Stimulated activated effector memory CD8-positive, alpha-beta T cell treated with anti-CD3 and anti-CD28 coated beads, Interleukin-12 subunit alpha, Interleukin-12 subunit beta, amount 100 ng/mL, for 72 hours (primary cell): ENCODE results near the gene HSPG2.
A peak's percentile ranks its signal among the peaks of the same experiment; 100 is the strongest.
"Not testable (repeated sequence)": the region's sequence is repeated elsewhere in the genome, so short reads cannot be mapped to it uniquely, and the experiment has no call there.

Experiments
- ATAC-seq: fragments of 150-1000 bp; cut with Tn5 transposase; 2 replicates; pipeline ENCODE4 v1.10.0; 2021
- DNase-seq, 2 donors: peaks; one replicate each; pipeline ENCODE4 v3.0.0; 2021 to 2022; ENCODE audit warnings: low spot score in 2 of 2
- H3K27ac Mint-ChIP-seq: one replicate; pipeline ENCODE4 v1.8.0; 2022; ENCODE audit warnings: mild to moderate bottlenecking, mixed read lengths
- H3K36me3 Mint-ChIP-seq: one replicate; pipeline ENCODE4 v1.8.0; 2022; ENCODE audit warnings: mild to moderate bottlenecking, mixed read lengths
- H3K4me1 Mint-ChIP-seq: one replicate; pipeline ENCODE4 v1.8.0; 2022; ENCODE audit warnings: mixed read lengths
- H3K4me3 Mint-ChIP-seq: one replicate; pipeline ENCODE4 v1.8.0; 2022; ENCODE audit warnings: mild to moderate bottlenecking, mixed read lengths
- H3K9me3 Mint-ChIP-seq: one replicate; pipeline ENCODE4 v1.8.0; 2022; ENCODE audit warnings: mixed read lengths

The HSPG2 gene

GRCh38 chr1:21930080-21930571 is 7.0 kb downstream of the HSPG2 start:
- no peak overlapping the region for H3K27ac Mint-ChIP-seq
- H3K9me3 Mint-ChIP-seq, result no peaks in the 10 kb centered on the region
- no peak overlapping the region for H3K4me3 Mint-ChIP-seq
- no peaks in the 10 kb centered on the region for H3K36me3 Mint-ChIP-seq
- ATAC-seq, result no peak
- DNase-seq, result no peak
- H3K4me1 Mint-ChIP-seq, result no peaks in the 10 kb centered on the region

DNA sequence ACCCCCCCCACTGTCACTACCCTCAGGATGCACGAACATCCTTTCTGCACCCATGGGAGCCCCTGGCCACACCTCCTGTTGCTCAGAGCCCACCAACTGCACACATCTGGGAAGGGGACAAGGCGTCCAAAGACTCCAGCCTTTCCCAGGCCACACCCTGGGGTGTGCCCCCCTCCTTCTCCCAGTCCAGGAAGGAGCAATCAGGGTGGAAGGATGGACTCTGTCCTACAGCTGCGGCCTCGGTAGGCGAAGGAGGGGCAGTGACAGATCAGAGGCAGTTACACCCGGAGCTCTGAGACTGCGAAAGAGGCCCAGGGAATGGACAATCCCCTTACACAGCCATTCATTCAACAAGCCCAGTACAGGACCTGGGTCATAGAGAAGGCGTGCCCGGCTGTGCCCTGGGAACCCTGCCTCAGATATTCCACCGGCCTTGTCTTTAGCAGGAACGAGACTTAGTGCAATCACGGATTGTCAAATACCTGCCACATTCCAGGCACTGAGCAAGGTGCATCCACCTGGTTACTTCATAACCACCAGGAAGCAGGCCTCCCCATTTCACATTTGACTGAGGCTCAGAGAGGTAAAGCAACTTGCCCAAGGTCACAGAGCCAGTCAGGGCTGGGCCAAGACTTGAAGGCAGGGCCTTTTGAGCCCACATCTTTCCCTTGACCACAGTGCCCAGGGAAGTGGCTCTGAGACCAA is 9.4 kb downstream of the HSPG2 start:
- no peaks in the 10 kb centered on the region for H3K36me3 Mint-ChIP-seq
- no peak overlapping the region for H3K27ac Mint-ChIP-seq
- no peaks in the 10 kb centered on the region for H3K9me3 Mint-ChIP-seq
- ATAC-seq, result no peak
- no peaks in the 10 kb centered on the region for H3K4me1 Mint-ChIP-seq
- DNase-seq, result no peak
- H3K4me3 Mint-ChIP-seq, result no peak overlapping the region

DNA sequence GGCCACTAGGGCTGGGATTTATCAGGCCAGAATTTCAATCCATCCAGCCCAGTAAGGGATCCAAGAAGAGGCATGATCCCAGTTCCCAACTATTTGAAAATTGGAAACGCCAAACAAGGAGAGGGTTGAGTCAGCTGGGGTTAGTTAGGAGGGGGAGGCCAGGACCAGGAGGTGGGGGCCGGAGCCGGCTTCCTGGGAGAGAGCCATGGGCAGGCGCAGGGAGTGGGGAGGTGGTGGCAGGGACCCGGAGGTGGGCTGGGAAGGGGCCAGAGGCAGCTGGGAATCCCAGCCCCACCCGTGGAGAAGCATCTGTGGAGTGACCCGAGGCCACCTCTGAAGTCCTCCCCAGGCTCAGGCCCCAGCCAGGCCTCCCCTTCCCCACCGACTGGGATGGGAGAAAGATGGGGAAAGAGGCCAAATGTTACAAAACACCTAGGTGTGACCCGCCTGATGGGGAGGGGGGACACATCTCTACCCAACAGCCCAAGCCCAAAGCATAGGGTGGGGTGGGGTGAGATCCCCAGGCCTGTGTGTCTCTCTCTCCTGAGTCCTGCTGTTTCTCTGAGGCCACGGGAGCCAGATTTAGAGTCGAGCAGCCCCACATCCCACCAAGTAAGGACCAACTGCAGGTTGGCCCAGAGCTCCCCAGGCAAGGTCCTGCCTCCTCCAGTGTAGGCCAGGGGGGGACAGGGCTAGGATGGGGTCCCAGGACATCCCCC is 10.1 kb downstream of the HSPG2 start:
- H3K9me3 Mint-ChIP-seq, result no peaks in the 10 kb centered on the region
- no peak overlapping the region for H3K27ac Mint-ChIP-seq
- peak; percentile 19 for ATAC-seq
- DNase-seq, result no peak
- no peaks in the 10 kb centered on the region for H3K36me3 Mint-ChIP-seq
- no peaks in the 10 kb centered on the region for H3K4me1 Mint-ChIP-seq
- no peak overlapping the region for H3K4me3 Mint-ChIP-seq

- Mint-ChIP-seq H3K4me3 (no peak overlapping the region), H3K4me1 (no peaks in the 10 kb centered on the region), H3K36me3 (no peaks in the 10 kb centered on the region), H3K9me3 (no peaks in the 10 kb centered on the region), H3K27ac (peak overlapping the region; percentile 70)
- ATAC-seq (no peak), DNase-seq (no peak)
These were observed 11.0 kb downstream of the HSPG2 start for GRCh38 chr1:21926065-21926464.

DNA sequence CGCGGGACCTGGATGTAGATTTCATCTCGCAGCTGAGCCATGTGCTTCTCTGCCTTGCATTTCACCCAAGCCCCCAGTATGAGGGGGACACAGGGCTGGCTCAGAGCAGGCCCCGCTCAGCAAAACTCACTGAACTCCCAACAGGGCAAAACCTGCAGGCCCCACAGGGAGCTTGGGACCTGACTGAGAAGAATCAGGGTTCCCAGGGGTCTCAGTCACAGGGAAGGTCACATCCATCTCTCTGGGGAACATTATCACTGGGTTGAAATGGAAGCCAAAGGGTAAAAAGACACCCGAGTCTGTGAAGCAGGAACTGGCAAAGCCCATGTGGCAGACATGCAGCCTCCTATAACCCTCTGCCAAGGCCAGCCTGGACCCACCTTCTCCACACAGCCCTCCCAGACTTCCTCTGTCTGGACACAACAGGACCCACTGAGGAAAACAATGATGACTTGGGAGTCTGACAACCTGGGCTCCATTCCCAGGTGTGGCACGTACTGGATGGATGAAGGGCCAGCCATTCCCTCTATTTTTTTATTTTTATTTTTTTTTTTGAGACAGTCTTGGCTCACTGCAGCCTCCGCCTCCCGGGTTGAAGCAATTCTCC is 11.7 kb downstream of the HSPG2 start:
- no peaks in the 10 kb centered on the region for H3K9me3 Mint-ChIP-seq
- H3K4me1 Mint-ChIP-seq, result no peaks in the 10 kb centered on the region
- ATAC-seq (no peak), DNase-seq (no peak)
- no peak overlapping the region for H3K4me3 Mint-ChIP-seq
- no peaks in the 10 kb centered on the region for H3K36me3 Mint-ChIP-seq
- H3K27ac Mint-ChIP-seq, result no peak overlapping the region

DNA sequence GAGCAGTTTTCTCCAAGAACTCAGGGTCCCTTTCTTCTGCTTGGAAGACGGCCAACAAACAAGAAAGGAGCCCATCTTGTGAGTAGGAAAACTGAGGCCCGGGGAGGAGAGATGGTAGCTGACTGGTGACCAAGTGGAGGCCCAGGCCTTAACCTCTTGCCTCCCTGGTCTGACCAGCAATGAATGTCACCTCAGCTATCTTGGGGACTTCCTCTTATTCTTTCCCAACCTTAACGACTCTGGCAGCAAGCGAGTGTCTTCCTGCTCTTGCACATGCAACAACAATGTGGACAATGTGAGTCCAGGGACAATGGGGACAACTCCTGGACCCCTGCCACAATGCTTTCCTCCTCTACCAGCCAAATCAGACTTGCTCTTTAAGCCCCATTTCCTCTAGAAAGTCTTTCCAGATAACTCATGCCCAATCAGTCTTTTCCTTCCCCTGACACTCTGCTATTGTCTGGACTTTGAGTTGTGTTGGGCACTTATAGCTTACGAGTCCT is 12.6 kb downstream of the HSPG2 start:
- ATAC-seq, result no peak
- no peaks in the 10 kb centered on the region for H3K4me1 Mint-ChIP-seq
- no peaks in the 10 kb centered on the region for H3K9me3 Mint-ChIP-seq
- H3K4me3 Mint-ChIP-seq, result no peak overlapping the region
- no peak for DNase-seq
- no peaks in the 10 kb centered on the region for H3K36me3 Mint-ChIP-seq
- H3K27ac Mint-ChIP-seq, result no peak overlapping the region

DNA sequence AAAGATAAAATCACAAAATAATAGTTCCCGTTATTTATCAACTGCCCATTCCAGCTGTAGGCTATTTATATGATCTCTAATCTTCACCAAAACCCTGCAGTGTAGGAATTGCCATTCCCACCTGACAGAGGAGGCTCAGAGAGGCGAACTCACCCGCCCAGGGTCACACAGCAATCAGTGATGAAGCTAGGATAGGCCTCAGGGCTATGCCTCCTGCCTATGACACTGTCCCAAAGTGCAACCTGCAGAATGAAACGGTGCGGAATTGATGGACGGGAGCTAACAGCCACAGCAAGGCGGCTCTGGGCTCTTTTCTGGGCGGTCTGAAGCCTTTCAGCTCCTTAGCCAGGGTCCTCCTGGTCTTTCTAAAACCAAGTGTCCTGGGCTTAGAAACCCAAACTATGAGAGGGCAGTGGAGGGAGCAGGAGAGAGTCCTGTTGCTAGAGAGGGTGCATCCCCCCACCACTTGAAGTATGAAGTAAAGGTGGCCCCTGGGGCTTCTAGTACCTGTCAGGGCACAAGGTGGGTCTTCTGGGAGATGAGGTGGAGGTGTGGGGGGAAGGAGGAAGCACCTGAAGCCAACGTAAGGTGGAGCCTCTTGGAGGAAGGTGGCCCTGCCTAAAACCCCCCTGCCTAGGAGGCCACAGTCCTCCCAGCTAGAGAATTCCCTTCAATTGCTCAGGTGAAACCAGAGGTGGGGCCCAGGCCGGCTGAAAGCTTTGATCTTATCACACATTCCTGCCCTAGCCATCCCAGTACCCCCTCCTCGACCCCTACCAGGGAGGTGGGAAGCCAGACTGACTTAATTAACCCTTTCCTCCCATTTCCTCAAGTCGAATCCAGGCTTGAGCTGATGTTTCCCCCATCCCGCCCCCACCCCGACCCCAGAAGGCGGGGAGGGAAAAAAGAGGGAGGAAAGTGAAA is 14.8 kb downstream of the HSPG2 start:
- ATAC-seq (no peak), DNase-seq (no peak)
- Mint-ChIP-seq H3K4me3 (no peak overlapping the region), H3K9me3 (no peaks in the 10 kb centered on the region), H3K27ac (no peak overlapping the region), H3K4me1 (no peaks in the 10 kb centered on the region), H3K36me3 (no peaks in the 10 kb centered on the region)

DNA sequence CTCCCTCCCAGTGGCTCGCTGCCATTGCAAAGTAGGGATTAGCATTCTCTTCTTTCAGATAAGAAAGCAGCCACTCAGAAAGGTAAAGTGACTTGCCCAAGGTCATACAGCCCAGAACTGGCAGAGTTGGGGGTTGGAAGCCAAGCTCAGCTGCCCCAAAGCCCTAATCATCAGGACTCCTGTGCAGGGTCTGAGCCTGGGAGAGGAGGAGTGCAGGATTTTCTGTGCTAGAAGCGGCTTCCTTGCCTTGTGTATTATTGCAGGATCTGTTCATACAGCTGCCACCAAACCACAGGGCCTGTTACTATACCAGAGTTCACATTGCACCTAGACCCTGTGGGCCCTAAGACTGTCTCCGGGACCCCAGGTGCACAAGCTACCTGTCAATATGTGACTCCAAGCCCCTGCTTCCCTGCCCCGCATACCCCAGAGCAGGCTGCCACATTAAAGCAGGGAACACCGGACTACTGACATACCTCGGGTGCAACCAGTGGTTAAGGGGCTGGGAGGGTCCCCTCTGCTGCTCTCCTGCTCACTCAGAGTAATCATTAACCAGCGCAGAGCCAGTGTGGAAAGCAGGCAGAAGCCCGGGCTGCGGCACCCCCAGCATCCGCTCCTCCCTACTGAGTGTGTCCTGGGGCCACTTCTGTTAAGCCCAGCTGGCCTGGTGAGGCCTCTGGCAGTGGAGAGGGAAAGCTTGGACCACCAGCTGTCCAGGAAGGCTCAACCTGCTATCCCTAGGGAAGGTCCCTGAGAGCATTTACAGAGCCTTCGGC is 15.8 kb downstream of the HSPG2 start:
- Mint-ChIP-seq H3K9me3 (no peaks in the 10 kb centered on the region), H3K36me3 (no peaks in the 10 kb centered on the region), H3K4me3 (no peak overlapping the region), H3K27ac (peak overlapping the region; percentile 58), H3K4me1 (no peaks in the 10 kb centered on the region)
- DNase-seq, result no peak
- no peak for ATAC-seq

DNA sequence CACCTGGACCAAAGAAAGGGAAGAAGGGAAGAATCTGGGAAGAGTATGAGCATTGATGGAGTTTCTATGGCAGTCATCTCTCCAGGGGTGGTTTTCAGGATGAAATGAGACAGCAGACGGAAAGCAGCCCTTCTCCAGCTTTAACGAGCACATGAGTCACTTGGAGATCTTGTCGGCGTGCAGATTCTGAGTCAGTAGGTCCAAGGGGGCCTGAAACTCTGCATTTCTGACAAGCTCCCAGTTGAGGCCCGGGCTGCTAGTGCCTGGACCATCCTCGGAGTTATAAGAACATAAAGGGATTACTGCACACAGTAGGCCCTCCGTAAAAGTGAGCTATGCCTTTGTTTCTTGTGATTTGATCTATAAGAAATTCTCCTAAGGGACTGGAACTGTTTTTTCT is 17.6 kb downstream of the HSPG2 start:
- no peak overlapping the region for H3K4me3 Mint-ChIP-seq
- H3K9me3 Mint-ChIP-seq, result no peaks in the 10 kb centered on the region
- DNase-seq, result no peak
- H3K36me3 Mint-ChIP-seq, result no peaks in the 10 kb centered on the region
- ATAC-seq, result no peak
- no peak overlapping the region for H3K27ac Mint-ChIP-seq
- H3K4me1 Mint-ChIP-seq, result no peaks in the 10 kb centered on the region

DNA sequence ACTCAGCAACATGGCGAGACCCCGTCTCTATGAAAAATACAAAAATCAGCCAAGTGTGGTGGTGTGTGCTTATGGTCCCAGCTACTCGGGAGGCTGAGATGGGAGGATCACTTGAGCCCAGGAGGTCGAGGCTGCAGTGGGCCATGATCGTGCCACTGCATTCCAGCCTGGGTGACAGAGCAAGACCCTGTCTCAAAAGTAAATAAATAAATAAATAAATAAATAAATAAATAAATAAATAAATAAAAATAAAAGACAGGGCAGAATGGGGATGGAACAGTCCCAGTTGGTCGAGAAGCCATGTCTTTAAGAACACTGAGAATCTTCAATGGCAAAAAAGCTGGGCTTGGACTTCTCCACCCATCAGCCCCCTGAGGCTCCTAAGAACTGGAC is 19.9 kb downstream of the HSPG2 start:
- not testable (repeated sequence) for H3K4me3 Mint-ChIP-seq, H3K36me3 Mint-ChIP-seq, DNase-seq, H3K27ac Mint-ChIP-seq, H3K4me1 Mint-ChIP-seq, ATAC-seq, H3K9me3 Mint-ChIP-seq

DNA sequence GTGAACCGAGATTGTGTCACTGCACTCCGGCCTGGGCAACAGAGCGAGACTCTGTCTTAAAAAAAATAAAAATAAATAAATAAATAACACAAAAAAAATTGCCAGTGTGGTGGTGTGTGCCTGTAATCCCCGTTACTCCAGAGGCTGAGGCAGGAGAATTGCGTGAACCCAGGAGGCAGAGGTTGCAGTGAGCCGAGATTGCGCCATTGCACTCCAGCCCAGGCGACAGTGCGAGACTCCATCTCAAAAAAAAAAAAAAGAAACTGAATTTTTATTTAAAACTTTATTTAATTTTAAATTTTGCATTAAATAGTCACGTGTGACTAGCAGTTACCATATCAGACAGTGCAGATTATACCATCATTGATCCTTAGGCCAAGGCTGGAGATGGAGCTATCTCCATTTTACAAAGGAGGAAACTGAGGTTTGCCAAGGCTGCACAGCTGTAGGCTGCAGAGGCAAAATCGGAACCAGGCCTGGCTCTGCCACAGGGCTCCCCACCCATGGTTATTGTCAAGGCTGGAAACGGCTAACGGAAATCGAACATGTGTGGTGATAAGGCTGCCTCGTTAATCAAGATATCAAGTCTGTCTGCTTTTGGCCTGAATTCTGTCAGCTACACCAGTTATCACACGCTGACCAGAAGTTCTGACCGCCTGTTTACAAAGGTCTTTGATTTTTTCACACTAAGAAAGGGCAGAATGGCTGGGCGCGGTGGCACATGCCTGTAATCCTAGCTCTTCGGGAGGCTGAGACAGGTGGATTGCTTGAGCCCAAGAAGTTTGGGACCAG is 20.5 kb downstream of the HSPG2 start:
- Mint-ChIP-seq H3K4me3 (no peak overlapping the region), H3K36me3 (no peaks in the 10 kb centered on the region), H3K4me1 (peaks cover 6% of the 10 kb centered on the region), H3K9me3 (no peaks in the 10 kb centered on the region), H3K27ac (no peak overlapping the region)
- no peak for ATAC-seq
- DNase-seq, result no peak

- Mint-ChIP-seq H3K4me1 (peaks cover 8% of the 10 kb centered on the region), H3K36me3 (no peaks in the 10 kb centered on the region), H3K27ac (no peak overlapping the region), H3K4me3 (no peak overlapping the region), H3K9me3 (no peaks in the 10 kb centered on the region)
- no peak for DNase-seq
- ATAC-seq, result no peak
These were observed 22.1 kb downstream of the HSPG2 start for GRCh38 chr1:21914880-21915640.

DNA sequence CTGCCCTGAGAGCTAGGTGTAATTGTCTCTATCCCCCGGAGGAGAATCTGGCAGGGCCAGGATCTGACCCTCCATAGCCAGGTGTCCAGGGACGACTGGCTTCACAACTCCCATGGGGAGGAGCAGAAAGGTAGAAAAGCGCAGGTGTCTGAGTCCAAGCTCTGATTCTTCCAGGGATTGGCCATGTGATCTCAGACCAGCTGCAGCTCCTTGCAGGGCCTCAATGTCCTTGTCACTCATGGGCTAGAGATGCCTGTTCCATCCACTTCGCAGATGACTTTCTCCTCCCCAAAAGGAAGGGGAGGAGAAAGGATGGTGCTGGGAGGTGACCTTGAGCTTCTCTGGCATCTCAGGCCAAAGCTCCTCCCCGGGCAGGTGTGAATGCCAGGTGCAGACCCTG is 22.7 kb downstream of the HSPG2 start:
- H3K36me3 Mint-ChIP-seq, result no peaks in the 10 kb centered on the region
- H3K27ac Mint-ChIP-seq, result peak overlapping the region; percentile 46
- peaks cover 14% of the 10 kb centered on the region for H3K4me1 Mint-ChIP-seq
- no peak for ATAC-seq
- DNase-seq, result no peak
- H3K4me3 Mint-ChIP-seq, result no peak overlapping the region
- no peaks in the 10 kb centered on the region for H3K9me3 Mint-ChIP-seq
